HEK293 (cell line): Measurements from ENCODE around the gene CACHD1.

ENCODE experiments used
- CTCF ChIA-PET: fragments of 350-600 bp; formaldehyde crosslinking; extraction: SDS; loops from one replicate; lab custom pipeline; 2021; ENCODE audit warnings: antibody characterized with exemption; lab: Yijun Ruan, JAX
- POLR2A ChIA-PET: fragments of 300-600 bp; formaldehyde crosslinking; extraction: SDS; loops from one replicate; lab custom pipeline; 2020; ENCODE audit warnings: antibody characterized with exemption, inconsistent platforms; lab: Yijun Ruan, JAX
- H3K27ac ChIP-seq: fragments of 200-500 bp; sonication (Bioruptor generic); 2 replicates; pipeline ENCODE4 v1.5.1; 2014; ENCODE audit warnings: low read depth, low read length, control low read depth, inconsistent platforms; ENCODE audit errors: extremely low read depth
- H3K36me3 ChIP-seq, 2 experiments: fragments of 200-500 bp in 1 of 2; sonication (Bioruptor generic) in 1 of 2; 1 replicate in 1 of 2; 2 replicates in 1 of 2; pipeline ENCODE4 v1.5.1; 2014 to 2017; ENCODE audit warnings: inconsistent platforms in 2 of 2, low read length in 2 of 2; ENCODE audit not compliant: control insufficient read depth in 2 of 2, insufficient read depth in 1 of 2
- H3K4me1 ChIP-seq: fragments of 200-500 bp; sonication (Bioruptor generic); 2 replicates; pipeline ENCODE4 v1.5.1; 2014; ENCODE audit warnings: mild to moderate bottlenecking, low read length, inconsistent platforms; ENCODE audit not compliant: control insufficient read depth, insufficient read depth
- H3K4me3 ChIP-seq: 2 replicates; pipeline ENCODE4 v1.5.1; 2011; ENCODE audit warnings: low read depth, mild to moderate bottlenecking, control low read depth, low read length, moderate library complexity
- H3K9me3 ChIP-seq: fragments of 200-500 bp; sonication (Bioruptor generic); 2 replicates; pipeline ENCODE4 v1.5.1; 2014; ENCODE audit warnings: low read depth, low read length, inconsistent platforms; ENCODE audit not compliant: control insufficient read depth, insufficient read depth
- GFI1B ChIP-seq: fragments of 450-650 bp; formaldehyde crosslinking; IDR thresholded peaks from 2 replicates; pipeline ENCODE4 v1.5.1; 2016; ENCODE audit warnings: missing biosample characterization, missing genetic modification characterization
- GLI2 ChIP-seq: fragments of 450-650 bp; formaldehyde crosslinking; IDR thresholded peaks from 2 replicates; pipeline ENCODE4; 2017; ENCODE audit warnings: missing biosample characterization, missing genetic modification characterization, low read depth, borderline replicate concordance
- HIC1 ChIP-seq: fragments of 450-650 bp; formaldehyde crosslinking; IDR thresholded peaks from 2 replicates; pipeline ENCODE4 v1.5.1; 2016; ENCODE audit warnings: missing biosample characterization, missing genetic modification characterization
- KLF9 ChIP-seq: fragments of 450-650 bp; formaldehyde crosslinking; IDR thresholded peaks from 2 replicates; pipeline ENCODE4 v1.5.1; 2016; ENCODE audit warnings: missing biosample characterization, missing genetic modification characterization, low read depth
- MEIS1 ChIP-seq: sonication (generic); formaldehyde crosslinking; IDR thresholded peaks from 2 replicates; pipeline ENCODE4 v1.8.1; 2022; ENCODE audit warnings: missing genetic modification reagents, mild to moderate bottlenecking, borderline replicate concordance
- ZBTB20 ChIP-seq: fragments of 450-650 bp; formaldehyde crosslinking; IDR thresholded peaks from 2 replicates; pipeline ENCODE4 v1.5.1; 2016; ENCODE audit warnings: missing biosample characterization, missing genetic modification characterization
- ZBTB48 ChIP-seq: fragments of 450-650 bp; formaldehyde crosslinking; IDR thresholded peaks from 2 replicates; pipeline ENCODE4 v1.5.1; 2016; ENCODE audit warnings: missing biosample characterization, missing genetic modification characterization
- ZNF132 ChIP-seq: fragments of 450-650 bp; formaldehyde crosslinking; IDR thresholded peaks from 2 replicates; pipeline ENCODE4 v1.5.1; 2017; ENCODE audit warnings: missing biosample characterization, missing genetic modification characterization, borderline replicate concordance
- ZNF18 ChIP-seq: fragments of 450-650 bp; formaldehyde crosslinking; IDR thresholded peaks from 2 replicates; pipeline ENCODE4 v1.5.1; 2016; ENCODE audit warnings: missing biosample characterization, missing genetic modification characterization
- ZNF214 ChIP-seq: fragments of 450-650 bp; formaldehyde crosslinking; IDR thresholded peaks from 2 replicates; pipeline ENCODE4 v1.5.1; 2017; ENCODE audit warnings: missing biosample characterization, mild to moderate bottlenecking, missing genetic modification characterization, borderline replicate concordance
- ZNF223 ChIP-seq: fragments of 450-650 bp; formaldehyde crosslinking; IDR thresholded peaks from 2 replicates; pipeline ENCODE4 v1.5.1; 2016; ENCODE audit warnings: missing biosample characterization, missing genetic modification characterization
- ZNF248 ChIP-seq: fragments of 450-650 bp; formaldehyde crosslinking; IDR thresholded peaks from 2 replicates; pipeline ENCODE4 v1.5.1; 2017; ENCODE audit warnings: missing biosample characterization, missing genetic modification characterization
- ZNF354C ChIP-seq: fragments of 450-650 bp; formaldehyde crosslinking; IDR thresholded peaks from 2 replicates; pipeline ENCODE4 v1.5.1; 2016; ENCODE audit warnings: missing biosample characterization, missing genetic modification characterization, low read depth, borderline replicate concordance
- ZNF48 ChIP-seq: fragments of 450-650 bp; formaldehyde crosslinking; IDR thresholded peaks from 2 replicates; pipeline ENCODE4 v1.5.1; 2016; ENCODE audit warnings: missing biosample characterization, missing genetic modification characterization
- ZNF521 ChIP-seq: fragments of 450-650 bp; formaldehyde crosslinking; IDR thresholded peaks from 2 replicates; pipeline ENCODE4 v1.5.1; 2017; ENCODE audit warnings: missing biosample characterization, mild to moderate bottlenecking, missing genetic modification characterization
- ZNF571 ChIP-seq: fragments of 450-650 bp; formaldehyde crosslinking; IDR thresholded peaks from 2 replicates; pipeline ENCODE4 v1.5.0; 2017; ENCODE audit warnings: missing biosample characterization, missing genetic modification characterization
- ZNF624 ChIP-seq: fragments of 450-650 bp; formaldehyde crosslinking; IDR thresholded peaks from 2 replicates; pipeline ENCODE4 v1.5.1; 2017; ENCODE audit warnings: missing biosample characterization, missing genetic modification characterization
- ZNF785 ChIP-seq: fragments of 450-650 bp; formaldehyde crosslinking; IDR thresholded peaks from 2 replicates; pipeline ENCODE4 v1.5.1; 2016; ENCODE audit warnings: missing biosample characterization, missing genetic modification characterization
- ZNF792 ChIP-seq: fragments of 450-650 bp; formaldehyde crosslinking; IDR thresholded peaks from 2 replicates; pipeline ENCODE4 v1.5.1; 2016; ENCODE audit warnings: missing biosample characterization, missing genetic modification characterization
- ZNF837 ChIP-seq: fragments of 450-650 bp; formaldehyde crosslinking; IDR thresholded peaks from 2 replicates; pipeline ENCODE4 v1.5.1; 2016; ENCODE audit warnings: missing biosample characterization, missing genetic modification characterization
- TF ChIP-seq, protein P1 (sequence below): fragments of 450-650 bp; formaldehyde crosslinking; IDR thresholded peaks from 2 replicates; pipeline ENCODE4 v1.5.1; 2017; ENCODE audit warnings: missing biosample characterization, missing genetic modification characterization
- TF ChIP-seq, protein P2 (sequence below): fragments of 450-650 bp; formaldehyde crosslinking; IDR thresholded peaks from 2 replicates; pipeline ENCODE4 v1.5.1; 2017; ENCODE audit warnings: missing biosample characterization, mild to moderate bottlenecking, missing genetic modification characterization, moderate library complexity
- TF ChIP-seq, protein P3 (sequence below): IDR thresholded peaks from 2 replicates; pipeline ENCODE4 v1.6.1; 2011; ENCODE audit warnings: mild to moderate bottlenecking, low read depth, low read length, borderline replicate concordance
- TF ChIP-seq, protein P4 (sequence below): fragments of 450-650 bp; formaldehyde crosslinking; IDR thresholded peaks from 2 replicates; pipeline ENCODE4 v1.5.1; 2016; ENCODE audit warnings: missing biosample characterization, missing genetic modification characterization
- TF ChIP-seq, protein P5 (sequence below): fragments of 450-650 bp; formaldehyde crosslinking; IDR thresholded peaks from 2 replicates; pipeline ENCODE4 v1.5.1; 2017; ENCODE audit warnings: missing biosample characterization, missing genetic modification characterization

Gene CACHD1

DNA sequence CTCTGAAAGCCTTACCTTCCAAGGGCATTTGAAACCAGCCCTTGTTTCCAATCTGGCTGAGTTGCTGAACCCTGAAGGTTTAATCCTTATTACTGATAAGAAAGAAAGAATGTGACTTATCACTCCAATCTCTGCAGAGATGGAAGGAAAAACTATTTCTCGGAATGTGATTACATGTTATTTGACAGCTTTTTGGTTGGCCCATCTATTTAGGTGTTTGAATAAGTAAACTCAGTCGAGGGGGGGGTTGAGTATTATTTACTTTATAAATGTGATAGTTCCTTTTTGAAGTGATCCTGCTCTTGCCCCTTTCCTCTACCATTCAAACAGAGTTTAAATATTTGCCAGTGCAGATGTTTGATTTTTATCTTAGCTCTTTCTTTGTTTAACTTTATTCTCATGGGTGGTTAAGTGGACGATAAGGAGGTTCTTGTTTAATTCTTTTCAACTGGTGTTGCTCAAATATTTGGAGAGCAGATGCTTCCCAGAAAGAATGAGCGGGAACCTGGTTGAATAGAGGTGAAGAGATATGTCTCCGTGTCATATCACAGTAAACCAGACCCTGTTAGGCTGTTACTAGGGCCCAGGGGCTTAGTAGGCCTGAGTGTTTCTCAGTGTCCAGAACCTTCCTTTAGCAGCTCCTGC, 126.1 kb downstream of the CACHD1 start:
- Histone ChIP-seq H3K4me1 (peaks cover 36% of the 10 kb centered on the region), H3K36me3 (no peaks in the 10 kb centered on the region), H3K4me3 (no peak overlapping the region), H3K27ac (peak overlapping the region; percentile 74), H3K9me3 (no peaks in the 10 kb centered on the region)
- ChIA-PET CTCF (no interaction called here), POLR2A (interaction anchor here (0.9 kb wide), 1 partner anchor 28 kb away, joined by 4 read pairs; no protein-coding TSS in a partner anchor)
- TF ChIP-seq HIC1 (peak; percentile 43; the same call in 1 of the 2 replicates), GFI1B (tag by site-specific recombination) (0 out of 2 replicates have a peak, but pooled peaks have one; percentile 42), ZNF792 (tag by site-specific recombination) (no peak), ZNF132 (tag by site-specific recombination) (no peak), ZBTB20 (tag by site-specific recombination) (no peak), ZNF214 (tag by site-specific recombination) (no peak), ZNF624 (tag by site-specific recombination) (no peak), ZNF354C (tag by site-specific recombination) (no peak), ZNF18 (tag by site-specific recombination) (peak; percentile 16; the same call in 1 of the 2 replicates), ZNF521 (tag by site-specific recombination) (no peak), ZNF571 (no peak), ZBTB48 (tag by site-specific recombination) (0 out of 2 replicates have a peak, but pooled peaks have one; percentile 19), ZNF248 (tag by site-specific recombination) (no peak), ZNF785 (tag by site-specific recombination) (no peak), ZNF837 (tag by site-specific recombination) (no peak), ZNF223 (tag by site-specific recombination) (no peak), KLF9 (tag by site-specific recombination) (no peak), GLI2 (tag by site-specific recombination) (peak; percentile 33; the same call in 1 of the 2 replicates), ZNF48 (tag by site-specific recombination) (no peak), MEIS1 (CRISPR knock-in tag) (no peak)
- TF ChIP-seq, protein P1, sequence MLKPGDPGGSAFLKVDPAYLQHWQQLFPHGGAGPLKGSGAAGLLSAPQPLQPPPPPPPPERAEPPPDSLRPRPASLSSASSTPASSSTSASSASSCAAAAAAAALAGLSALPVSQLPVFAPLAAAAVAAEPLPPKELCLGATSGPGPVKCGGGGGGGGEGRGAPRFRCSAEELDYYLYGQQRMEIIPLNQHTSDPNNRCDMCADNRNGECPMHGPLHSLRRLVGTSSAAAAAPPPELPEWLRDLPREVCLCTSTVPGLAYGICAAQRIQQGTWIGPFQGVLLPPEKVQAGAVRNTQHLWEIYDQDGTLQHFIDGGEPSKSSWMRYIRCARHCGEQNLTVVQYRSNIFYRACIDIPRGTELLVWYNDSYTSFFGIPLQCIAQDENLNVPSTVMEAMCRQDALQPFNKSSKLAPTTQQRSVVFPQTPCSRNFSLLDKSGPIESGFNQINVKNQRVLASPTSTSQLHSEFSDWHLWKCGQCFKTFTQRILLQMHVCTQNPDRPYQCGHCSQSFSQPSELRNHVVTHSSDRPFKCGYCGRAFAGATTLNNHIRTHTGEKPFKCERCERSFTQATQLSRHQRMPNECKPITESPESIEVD: peak; percentile 91
- TF ChIP-seq, protein P2, sequence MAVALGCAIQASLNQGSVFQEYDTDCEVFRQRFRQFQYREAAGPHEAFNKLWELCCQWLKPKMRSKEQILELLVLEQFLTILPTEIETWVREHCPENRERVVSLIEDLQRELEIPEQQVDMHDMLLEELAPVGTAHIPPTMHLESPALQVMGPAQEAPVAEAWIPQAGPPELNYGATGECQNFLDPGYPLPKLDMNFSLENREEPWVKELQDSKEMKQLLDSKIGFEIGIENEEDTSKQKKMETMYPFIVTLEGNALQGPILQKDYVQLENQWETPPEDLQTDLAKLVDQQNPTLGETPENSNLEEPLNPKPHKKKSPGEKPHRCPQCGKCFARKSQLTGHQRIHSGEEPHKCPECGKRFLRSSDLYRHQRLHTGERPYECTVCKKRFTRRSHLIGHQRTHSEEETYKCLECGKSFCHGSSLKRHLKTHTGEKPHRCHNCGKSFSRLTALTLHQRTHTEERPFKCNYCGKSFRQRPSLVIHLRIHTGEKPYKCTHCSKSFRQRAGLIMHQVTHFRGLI (tag by site-specific recombination): peak; percentile 19; the same call in 1 of the 2 replicates
- TF ChIP-seq, protein P3, sequence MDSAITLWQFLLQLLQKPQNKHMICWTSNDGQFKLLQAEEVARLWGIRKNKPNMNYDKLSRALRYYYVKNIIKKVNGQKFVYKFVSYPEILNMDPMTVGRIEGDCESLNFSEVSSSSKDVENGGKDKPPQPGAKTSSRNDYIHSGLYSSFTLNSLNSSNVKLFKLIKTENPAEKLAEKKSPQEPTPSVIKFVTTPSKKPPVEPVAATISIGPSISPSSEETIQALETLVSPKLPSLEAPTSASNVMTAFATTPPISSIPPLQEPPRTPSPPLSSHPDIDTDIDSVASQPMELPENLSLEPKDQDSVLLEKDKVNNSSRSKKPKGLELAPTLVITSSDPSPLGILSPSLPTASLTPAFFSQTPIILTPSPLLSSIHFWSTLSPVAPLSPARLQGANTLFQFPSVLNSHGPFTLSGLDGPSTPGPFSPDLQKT: no peak
- TF ChIP-seq, protein P4, sequence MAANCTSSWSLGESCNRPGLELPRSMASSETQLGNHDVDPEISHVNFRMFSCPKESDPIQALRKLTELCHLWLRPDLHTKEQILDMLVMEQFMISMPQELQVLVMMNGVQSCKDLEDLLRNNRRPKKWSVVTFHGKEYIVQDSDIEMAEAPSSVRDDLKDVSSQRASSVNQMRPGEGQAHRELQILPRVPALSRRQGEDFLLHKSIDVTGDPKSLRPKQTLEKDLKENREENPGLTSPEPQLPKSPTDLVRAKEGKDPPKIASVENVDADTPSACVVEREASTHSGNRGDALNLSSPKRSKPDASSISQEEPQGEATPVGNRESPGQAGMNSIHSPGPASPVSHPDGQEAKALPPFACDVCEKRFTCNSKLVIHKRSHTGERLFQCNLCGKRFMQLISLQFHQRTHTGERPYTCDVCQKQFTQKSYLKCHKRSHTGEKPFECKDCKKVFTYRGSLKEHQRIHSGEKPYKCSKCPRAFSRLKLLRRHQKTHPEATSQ (tag by site-specific recombination): no peak
- TF ChIP-seq, protein P5, sequence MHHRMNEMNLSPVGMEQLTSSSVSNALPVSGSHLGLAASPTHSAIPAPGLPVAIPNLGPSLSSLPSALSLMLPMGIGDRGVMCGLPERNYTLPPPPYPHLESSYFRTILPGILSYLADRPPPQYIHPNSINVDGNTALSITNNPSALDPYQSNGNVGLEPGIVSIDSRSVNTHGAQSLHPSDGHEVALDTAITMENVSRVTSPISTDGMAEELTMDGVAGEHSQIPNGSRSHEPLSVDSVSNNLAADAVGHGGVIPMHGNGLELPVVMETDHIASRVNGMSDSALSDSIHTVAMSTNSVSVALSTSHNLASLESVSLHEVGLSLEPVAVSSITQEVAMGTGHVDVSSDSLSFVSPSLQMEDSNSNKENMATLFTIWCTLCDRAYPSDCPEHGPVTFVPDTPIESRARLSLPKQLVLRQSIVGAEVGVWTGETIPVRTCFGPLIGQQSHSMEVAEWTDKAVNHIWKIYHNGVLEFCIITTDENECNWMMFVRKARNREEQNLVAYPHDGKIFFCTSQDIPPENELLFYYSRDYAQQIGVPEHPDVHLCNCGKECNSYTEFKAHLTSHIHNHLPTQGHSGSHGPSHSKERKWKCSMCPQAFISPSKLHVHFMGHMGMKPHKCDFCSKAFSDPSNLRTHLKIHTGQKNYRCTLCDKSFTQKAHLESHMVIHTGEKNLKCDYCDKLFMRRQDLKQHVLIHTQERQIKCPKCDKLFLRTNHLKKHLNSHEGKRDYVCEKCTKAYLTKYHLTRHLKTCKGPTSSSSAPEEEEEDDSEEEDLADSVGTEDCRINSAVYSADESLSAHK (tag by site-specific recombination): peak; percentile 78
